Right lobe of liver (tissue), 4 donors: ENCODE measurements around the gene SGK2.

ENCODE experiments used
- CTCF ChIP-seq, 4 donors: fragments of 200-600 bp in 3 of 4; fragments of 450-650 bp in 1 of 4; IDR thresholded peaks; one replicate each; pipeline versions ENCODE4 v1.5.1 to v1.8.0; 2016 to 2022; ENCODE audit warnings: antibody characterized with exemption in 4 of 4, mild to moderate bottlenecking in 2 of 4
- POLR2A ChIP-seq: fragments of 450-650 bp; IDR thresholded peaks from one replicate; pipeline ENCODE4 v1.6.1; 2017; ENCODE audit warnings: antibody characterized with exemption, mild to moderate bottlenecking
- donor health status: DM: no; HTN: no; CAD: no.
- donor health status: DM: no; HTN: no; CAD: no.
- donor health status: DM: no; HTN: yes; CAD: no.

- TF ChIP-seq CTCF (IDR thresholded peaks at IDR 0.05) = no peak
- TF ChIP-seq POLR2A = no peak
These were observed 24.0 kb upstream of the SGK2 start for GRCh38 chr20:43534791-43535350.
